ENCODE measurements around the gene CBLB.
"Not testable (repeated sequence)": the region's sequence is repeated elsewhere in the genome, so short reads cannot be mapped to it uniquely, and the experiment has no call there.

Gene CBLB

DNA sequence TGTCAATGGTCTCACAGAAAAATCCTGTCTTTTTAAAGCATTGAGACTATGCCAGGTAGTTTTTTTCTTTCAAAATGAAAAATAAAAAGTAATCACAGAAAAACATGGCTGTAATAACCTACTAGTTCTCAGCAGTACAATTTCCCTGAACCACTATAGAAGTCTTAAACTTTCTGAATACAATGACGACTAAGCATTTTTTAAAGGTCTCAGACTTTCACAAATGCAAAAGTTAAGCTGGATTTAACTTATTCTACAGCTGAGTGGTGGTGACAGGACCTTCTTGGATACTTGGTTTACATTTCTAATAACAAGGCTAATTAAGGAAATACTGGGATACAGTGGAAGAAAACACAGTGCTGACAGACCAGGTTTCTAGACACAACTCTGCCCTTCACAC is 81.8 kb downstream of the CBLB start:
- no peak for DNase-seq (ENCODE audit: low spot score)

DNA sequence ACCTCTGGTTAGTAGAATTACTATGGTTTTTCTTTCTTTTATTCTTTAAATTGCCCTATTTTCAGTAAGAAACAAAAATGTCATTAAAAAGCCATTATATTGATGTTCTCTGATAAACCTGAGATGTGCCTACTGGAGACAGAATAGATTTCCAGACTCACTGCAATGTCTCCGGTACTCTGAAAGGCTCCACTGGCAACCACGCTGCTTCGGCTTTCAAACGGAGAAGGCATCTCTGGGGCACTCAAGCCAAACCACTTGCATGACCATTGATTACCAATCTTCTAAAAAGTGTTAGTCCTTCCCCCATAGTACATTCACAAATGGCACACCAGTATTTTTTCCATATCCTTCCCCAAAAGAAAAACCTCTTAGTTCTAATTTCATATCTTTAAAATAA is 82.6 kb downstream of the CBLB start:
- no peak for DNase-seq (ENCODE audit: low spot score)

DNA sequence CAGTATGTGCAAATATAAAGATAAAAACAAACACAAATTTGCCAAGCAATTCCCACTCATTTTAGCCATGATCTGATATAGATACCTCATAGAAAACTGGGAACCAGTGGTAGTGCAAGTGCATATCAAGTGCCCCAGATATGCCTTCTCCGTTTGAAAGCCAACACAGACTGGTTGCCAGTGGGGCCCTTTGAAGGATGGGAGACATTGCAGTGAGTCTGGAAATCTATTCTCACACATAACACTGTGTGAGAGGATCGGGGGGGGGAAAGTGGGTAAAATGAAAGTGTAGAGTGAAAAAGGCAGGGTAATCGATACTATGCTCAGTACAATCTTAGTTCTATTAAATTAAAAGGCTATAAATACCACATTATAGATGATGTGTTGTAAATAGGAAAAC is 83.0 kb downstream of the CBLB start:
- DNase-seq (ENCODE audit: low spot score): no peak

DNA sequence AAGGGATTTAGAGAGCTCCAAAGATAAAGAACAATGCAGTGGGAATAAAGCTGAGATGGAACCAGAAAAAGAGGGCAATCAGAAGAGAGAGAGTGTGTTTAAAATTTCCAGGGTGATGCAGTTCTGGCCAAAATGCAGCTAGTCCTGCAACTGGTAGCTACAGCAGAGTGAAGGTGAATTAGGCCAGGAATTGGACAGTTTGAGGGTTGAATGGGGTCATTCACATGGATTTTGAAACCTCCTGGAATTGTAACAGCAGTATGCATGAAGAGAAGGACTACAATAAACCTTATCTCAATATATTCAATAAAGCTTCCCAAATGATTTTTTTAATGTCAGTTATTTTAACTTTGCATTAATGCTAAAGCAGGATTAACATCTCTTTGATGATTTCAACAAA is 85.2 kb downstream of the CBLB start:
- DNase-seq (ENCODE audit: low spot score): no peak

DNA sequence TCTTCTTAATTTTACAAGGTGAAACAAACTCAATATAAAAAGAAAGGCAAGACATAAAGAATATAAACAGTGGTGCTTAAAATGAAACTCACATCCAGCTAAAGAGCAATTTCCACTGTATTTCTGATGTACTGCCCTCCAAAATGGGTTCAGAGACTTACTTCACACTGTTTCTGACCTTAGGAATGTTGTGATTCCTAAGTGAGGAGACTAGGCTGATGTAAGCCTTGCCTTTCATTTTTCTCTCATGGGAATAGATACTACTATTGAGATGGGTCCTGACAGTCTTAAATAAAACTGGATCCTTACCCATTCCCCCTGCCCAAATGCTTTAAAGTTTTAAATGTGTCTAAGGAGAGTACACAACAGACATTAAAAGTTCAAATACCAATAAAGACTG is 86.9 kb downstream of the CBLB start:
- no peak for DNase-seq (ENCODE audit: low spot score)

DNA sequence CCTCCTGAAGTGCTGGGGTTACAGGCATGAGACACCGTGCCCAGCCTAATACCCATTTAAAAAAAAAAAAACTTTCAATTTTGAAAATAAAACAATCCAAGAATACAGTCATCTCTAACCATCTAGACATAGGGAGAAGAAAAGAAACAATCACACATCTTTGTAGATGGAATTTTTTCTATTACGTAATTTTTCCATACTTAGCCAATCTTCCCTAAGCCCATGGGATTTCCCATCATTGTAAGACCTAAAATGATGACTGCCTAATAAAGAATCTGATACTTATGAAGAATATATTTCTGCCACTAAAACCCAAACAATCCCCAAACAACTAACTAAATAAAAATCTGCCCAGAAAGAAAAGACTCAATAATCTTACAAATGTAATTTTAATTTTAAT is 88.7 kb downstream of the CBLB start:
- no peak for DNase-seq (ENCODE audit: low spot score)

DNA sequence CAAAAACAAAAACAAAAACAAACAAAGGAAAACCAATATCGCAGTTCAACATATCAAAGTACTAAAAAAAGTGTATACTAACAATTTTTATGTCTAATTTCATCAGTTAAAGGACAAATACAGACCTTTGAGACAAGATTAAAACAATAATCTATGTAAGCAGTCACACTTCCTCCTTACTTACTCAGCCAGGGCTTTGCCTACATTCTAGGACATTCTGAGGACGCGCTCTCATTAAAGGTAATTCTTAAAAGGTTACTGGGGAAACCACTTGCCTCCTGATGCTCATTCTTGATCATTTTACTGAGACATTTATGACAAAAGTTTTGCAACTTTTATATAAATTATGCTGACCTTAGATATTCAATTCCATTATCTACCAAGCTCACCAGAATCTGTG is 93.4 kb downstream of the CBLB start:
- no peak for DNase-seq (ENCODE audit: low spot score)

DNA sequence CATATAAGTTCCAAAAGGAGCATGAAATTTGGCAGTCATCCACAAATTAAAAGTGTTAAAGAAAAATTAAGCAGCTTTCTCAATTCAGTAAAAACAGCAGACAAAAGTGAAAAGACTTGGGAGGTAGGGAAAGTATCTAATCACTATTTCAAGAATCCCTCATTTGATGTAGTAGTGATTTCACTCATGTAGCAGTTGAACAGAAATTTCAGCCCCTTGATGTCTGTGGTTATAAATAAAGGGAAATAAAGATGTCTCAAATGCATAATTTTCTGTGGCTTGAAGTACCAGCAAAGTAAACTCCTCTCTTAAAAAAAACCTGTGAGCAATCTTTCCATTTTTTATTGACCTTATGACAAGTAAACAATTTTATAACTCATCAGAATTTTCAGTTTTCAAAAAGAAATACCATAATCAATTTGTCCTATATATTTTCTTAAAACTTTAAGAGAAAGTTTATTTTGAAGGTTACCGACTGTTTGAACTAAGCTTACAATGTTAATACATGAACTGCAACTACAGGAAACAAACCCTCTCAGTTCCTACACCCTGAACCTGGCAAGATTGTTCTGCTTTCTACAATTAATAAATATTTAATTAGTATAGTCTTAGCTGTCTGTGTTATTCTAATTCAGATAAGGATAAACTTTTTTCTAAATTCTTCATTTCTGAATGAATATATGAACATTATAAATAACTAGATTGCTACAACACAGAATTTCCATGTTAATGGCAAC is 94.2 kb downstream of the CBLB start:
- DNase-seq (ENCODE audit: low spot score): no peak

DNA sequence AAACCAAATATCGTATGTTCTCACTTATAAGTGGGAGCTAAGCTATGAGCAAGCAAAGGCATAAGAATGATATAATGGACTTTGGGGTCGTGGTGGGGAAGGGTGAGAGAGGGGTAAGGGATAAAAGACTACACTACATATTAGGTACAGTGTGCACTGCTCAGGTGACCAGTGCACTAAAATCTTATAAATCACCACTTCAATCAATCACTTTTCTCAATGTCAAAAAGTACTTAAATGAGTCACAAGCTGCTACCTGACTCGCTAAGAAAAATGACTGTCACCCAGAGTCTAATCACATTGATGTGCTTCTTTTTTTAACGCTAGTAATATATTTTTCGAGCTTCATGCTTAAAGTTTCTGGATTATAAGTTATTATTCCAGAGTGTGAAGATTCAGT is 95.5 kb downstream of the CBLB start:
- DNase-seq (ENCODE audit: low spot score): no peak

DNA sequence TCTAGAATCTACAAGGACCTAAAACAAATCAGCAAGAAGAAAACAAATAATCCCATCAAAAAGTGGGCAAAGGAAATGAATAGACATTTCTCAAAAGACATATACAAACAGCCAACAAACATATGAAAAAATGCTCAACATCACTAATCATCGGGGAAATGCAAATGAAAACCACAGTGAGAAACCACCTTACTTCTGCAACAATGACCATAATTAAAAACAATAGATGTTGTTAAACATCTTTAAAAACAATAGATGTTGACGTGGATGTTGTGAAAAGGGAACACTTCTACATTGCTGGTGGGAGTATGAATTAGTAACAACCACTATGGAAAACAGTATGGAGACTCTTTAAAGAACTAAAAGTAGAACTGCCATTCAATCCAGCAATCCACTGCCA is 96.2 kb downstream of the CBLB start:
- no peak for DNase-seq (ENCODE audit: low spot score)

DNA sequence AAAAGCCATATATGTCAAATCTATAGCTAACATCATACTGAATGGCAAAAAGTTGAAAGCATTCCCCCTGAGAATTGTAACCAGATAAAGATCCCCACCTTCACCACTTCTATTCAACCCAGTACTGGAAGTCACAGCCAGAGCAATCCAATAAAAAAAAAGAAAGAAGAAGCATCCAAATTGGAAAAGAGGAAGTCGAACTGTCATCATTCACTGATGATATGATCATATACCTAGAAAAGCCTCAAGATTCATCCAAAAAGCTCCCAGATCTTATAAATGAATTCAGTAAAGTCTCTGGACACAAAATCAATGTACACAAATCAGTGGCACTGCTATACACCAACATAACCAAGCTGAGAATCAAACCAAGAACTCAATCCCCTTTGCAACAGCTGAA is 97.4 kb downstream of the CBLB start:
- no peak for DNase-seq (ENCODE audit: low spot score)

DNA sequence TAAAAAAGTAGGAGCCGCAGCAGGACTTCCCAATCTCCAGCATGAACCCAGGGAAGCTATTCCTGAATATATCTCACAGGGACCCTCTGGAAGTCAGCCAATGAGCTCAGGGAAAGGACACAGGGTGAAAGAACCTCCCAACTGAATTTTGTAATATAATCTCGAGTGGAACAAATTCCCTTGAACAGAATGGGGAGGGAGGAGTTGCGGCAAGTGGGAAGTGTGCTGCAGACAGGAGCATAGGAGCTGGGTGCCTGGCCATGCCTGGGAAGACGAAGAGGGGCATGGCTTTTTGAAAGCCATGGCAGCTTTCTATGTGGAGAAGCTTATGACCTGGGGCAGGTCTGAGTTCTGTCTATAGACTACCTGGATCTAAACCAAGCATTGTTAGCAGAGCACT is 98.4 kb downstream of the CBLB start:
- no peak for DNase-seq (ENCODE audit: low spot score)

DNA sequence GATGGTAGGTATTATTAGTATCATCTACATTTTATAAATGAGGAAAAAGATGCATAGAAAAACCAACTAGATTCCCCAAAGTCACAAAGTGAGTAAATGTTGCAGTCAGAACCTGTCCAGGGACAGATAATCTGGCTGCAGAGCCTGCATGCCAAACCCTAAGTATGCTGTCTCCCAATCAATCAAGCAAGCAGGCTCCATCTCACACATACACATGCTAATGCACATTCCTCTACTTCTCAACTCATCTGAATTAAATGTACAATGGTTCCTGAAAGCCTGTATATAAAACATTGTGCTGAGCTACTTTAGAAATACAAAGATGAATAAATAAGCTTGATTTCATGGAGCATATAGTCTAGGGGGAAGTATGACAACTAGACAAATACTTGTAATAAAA is 101.0 kb downstream of the CBLB start:
- no peak for DNase-seq (ENCODE audit: low spot score)

DNA sequence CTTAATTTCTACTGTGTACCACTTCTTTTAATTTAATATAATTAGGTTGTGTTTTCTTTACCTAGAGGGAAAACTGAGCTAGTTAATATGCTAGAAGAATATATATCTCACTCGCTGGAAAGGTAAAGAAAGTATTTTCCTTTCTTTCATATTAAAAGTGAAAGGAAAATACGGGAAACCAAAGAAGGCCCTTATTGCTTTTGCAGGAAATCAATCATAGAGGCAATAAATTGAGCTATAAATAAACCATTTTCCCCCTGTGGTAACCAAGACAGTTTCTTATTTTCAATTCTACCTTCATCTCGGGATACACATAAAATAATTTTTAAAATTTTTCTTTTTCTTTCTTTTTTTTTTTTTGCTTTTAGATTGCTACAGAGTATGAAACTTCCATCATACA is 101.6 kb downstream of the CBLB start:
- DNase-seq (ENCODE audit: low spot score): no peak

DNA sequence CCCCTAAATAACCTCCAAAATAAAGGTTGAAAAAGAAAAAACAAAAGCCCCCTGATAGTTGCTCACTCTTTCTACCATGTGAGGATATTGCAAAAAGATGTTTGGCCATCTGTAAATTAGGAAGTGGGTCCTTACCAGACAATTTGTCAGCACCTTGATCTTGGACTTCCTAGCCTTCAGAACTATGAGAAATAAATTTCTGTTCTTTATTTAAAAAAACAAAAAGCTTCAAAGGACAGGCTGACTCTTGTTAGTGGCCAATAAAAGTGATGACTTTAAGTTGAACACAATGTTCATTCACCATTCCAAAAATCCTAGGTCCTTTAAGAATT is 103.5 kb downstream of the CBLB start:
- DNase-seq (ENCODE audit: low spot score): no peak

DNA sequence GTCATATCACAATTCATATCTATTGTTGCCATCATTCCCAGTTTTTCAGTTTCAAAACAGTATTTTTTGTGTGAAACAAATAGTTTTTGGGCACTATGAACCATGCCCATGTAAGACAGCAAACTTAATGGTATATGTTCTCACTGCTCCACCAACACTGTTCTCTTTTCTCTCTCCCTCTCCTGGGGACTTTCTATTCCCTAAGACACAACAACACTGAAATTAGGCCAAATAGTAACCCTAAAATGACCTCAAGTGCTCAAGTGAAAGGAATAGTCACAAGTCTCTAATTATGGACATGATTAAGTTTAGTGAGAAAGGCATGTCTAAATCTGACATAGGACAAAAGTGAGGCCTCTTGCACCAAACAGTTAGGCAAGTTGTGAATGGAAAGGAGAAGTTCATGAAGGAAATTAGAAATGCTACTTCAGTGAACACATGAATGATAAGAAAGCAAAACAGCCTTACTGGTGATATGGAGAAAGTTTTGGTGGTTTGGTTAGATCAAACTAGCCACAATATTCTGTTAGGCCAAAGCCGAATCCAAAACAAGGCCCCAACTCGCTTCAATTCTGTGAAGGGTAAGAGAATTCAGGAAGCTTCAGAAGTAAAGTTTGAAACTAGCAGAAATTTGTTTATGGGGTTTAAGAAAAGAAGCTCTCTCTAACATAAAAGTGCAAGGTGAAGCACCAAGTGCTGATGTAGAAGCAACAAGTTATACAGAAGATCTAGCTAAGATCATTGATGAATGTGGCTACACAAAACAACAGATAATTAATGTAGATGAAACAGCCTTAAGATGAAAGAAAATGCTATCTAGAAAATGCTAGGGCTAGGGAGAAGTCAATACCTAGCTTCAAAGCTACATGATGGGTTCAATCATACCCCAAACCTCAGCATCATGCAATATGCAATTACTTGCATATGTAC is 104.2 kb downstream of the CBLB start:
- DNase-seq (ENCODE audit: low spot score): no peak

DNA sequence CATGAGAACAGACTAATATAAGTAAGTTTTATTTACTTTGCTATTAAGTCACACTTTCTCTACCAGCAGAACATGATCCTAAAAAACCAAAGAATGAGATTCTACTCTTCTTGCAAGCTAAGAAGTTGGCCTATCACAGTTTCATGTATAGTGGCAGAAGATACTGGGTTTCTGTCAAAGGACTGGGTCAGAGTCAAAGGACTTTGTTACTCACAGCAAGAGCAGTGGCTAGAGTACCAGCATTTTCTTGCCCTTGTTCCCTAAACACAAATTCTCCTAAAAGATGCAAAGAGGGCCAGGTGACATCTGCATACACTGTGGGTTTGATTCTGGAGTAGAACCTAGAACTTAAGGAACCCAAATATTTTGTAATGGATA is 105.2 kb downstream of the CBLB start:
- DNase-seq (ENCODE audit: low spot score): no peak

DNA sequence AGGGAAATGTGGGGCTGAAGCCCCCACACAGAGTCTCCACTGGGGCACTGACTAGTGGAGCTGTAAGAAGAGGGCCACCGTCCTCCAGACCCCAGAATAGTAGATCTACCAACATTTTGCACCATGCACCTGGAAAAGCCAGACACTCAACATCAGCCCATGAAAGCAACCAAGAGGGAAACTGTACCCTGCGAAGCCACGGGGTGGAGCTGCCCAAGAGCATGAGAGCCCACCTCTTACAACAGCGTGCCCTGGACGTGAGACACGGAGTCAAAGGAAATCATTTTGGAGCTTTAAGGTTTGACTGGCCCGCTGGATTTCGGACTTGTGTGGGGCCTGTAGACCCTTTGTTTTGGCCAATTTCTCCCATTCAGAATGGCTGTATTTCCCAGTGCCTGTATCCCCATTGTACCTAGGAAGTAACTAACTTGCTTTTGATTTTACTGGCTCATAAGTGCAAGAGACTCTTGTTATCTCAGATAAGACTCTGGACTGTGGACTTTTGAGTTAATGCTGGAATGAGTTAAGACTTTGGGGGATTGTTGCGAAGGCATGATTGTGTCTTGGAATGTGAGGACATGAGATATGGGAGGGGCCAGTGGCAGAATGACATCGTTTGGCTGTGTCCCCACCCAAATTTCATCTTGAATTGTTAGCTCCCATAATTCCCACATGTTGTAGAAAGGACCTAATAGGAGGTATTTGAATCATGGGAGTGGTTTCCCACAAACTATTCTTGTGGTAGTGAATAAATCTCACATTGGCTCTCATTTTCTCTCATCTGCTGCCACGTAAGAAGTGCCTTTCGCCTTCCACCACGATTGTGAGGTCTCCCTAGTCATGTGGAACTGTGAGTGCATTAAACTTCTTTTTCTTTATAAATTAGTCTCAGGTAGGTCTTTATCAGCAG is 105.8 kb downstream of the CBLB start:
- DNase-seq (ENCODE audit: low spot score): no peak

DNA sequence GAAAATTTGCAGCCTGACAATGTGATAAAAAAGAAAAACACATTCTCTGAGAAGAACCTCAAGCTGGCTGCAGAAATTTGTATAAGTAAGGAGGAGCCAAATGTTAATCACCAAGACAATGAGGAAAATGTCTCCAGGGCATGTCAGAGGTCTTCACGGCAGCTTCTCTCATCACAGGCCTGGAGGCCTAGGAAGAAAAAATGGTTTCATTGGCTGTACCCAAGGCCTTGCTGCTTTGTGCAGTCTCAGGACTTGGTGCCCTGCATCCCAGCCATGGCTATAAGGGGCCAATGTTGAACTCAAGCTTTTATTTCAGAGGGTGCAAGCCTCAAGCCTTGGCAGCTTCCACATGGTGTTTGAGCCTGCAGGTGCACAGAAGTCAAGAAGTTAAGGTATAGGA is 106.6 kb downstream of the CBLB start:
- DNase-seq (ENCODE audit: low spot score): not testable (repeated sequence)

DNA sequence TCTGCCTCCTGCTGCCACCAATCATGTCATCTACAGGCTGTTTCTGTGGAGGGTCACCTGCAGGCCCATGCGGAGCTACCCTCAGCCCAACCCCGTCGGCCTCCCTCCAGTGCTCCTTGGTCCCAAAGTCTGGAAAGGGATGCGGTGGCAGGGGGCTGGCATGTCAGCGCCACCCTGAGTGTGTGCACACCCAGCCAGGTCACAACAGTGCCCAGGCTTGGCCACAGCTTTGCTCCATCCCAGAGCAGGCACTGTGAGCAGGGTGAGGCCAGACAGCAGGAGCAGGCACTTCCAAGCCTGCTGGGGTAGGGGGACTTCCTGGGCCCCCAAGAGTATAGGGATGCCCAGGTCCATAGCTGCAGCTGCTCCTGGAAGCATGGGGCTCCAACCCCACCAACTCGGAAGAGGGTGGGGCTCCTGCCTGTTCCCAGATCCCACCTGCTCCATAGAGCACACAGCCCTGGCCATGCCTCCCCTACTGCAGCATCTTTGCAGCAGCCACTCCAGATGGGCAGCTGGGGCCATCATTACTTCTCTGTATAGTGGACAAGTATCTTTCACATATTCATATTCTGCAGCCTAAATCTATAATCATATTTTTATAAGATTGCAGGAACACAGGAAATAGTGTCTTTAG is 109.3 kb downstream of the CBLB start:
- DNase-seq (ENCODE audit: low spot score): no peak

DNA sequence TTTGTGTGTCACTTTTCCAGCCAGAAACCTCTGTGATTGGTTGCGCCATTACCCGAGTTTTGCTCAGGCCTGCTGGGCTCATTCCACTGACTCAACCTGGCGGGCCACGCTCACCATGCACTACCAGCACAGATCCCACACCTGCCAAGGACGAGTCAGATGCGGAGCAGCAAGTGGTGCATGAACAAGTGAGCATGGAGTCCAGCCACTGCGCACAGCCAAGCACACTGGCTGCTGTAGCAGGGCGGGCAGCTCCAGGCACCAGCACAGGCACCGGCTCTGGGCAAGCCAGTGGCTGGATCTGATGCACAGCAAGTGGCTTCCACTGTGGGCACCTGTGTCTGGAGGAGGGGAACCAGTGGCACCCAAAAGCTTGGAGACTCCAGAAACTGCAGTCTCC is 110.4 kb downstream of the CBLB start:
- DNase-seq (ENCODE audit: low spot score): no peak

All from kidney capillary endothelial cell (primary cell).